Astrocyte (in vitro differentiated cells and primary cell): ENCODE results near the gene GRK6. TPM values are rescaled to one million over a fixed set of nuclear protein-coding genes. Genes with fewer than 3 reads are reported as not detected.

ENCODE experiments used
- DNase-seq: peaks from one replicate; pipeline ENCODE4 v3.0.0-alpha.2; 2010; ENCODE audit warnings: low read depth
- FAIRE-seq: peaks from 2 replicates; lab custom pipeline; 2011; peaks lifted over from hg19 to GRCh38; lab: Jason Lieb, UNC
- H2AFZ ChIP-seq: 2 replicates; pipeline ENCODE4 v1.6.0; 2012; ENCODE audit warnings: low read depth, low read length, inconsistent platforms
- H3K27ac ChIP-seq: 2 replicates; pipeline ENCODE4 v1.5.1; 2011; ENCODE audit warnings: low read depth, low read length, inconsistent platforms
- H3K27me3 ChIP-seq: 2 replicates; pipeline ENCODE4 v1.6.0; 2011; ENCODE audit warnings: low read length, inconsistent platforms; ENCODE audit not compliant: insufficient read depth
- H3K36me3 ChIP-seq: 2 replicates; pipeline ENCODE4 v1.5.1; 2011; ENCODE audit warnings: low read length, inconsistent platforms; ENCODE audit not compliant: insufficient read depth
- H3K4me1 ChIP-seq: 2 replicates; pipeline ENCODE4 v1.5.1; 2011; ENCODE audit warnings: low read length, inconsistent platforms; ENCODE audit not compliant: insufficient read depth
- H3K4me2 ChIP-seq: 2 replicates; pipeline ENCODE4 v1.6.0; 2012; ENCODE audit warnings: low read length, inconsistent platforms
- H3K4me3 ChIP-seq: 2 replicates; pipeline ENCODE4 v1.5.1; 2011; ENCODE audit warnings: low read depth, mild to moderate bottlenecking, low read length, inconsistent platforms; ENCODE audit not compliant: insufficient read depth
- H3K79me2 ChIP-seq: 2 replicates; pipeline ENCODE4 v1.6.0; 2012; ENCODE audit warnings: mild to moderate bottlenecking, low read length, inconsistent platforms; ENCODE audit not compliant: insufficient read depth
- H3K9ac ChIP-seq: 2 replicates; pipeline ENCODE4 v1.6.0; 2012; ENCODE audit warnings: mild to moderate bottlenecking, low read length, inconsistent platforms
- H3K9me3 ChIP-seq: 2 replicates; pipeline ENCODE4 v1.5.1; 2012; ENCODE audit warnings: low read depth, mild to moderate bottlenecking, low read length, inconsistent platforms; ENCODE audit not compliant: insufficient read depth
- H4K20me1 ChIP-seq: 2 replicates; pipeline ENCODE4 v1.6.0; 2012; ENCODE audit warnings: low read length, inconsistent platforms; ENCODE audit not compliant: insufficient read depth
- H3K27ac Mint-ChIP-seq: one replicate; pipeline ENCODE4 v1.8.0; 2021; ENCODE audit warnings: mild to moderate bottlenecking, mixed read lengths; ENCODE audit not compliant: unreplicated experiment
- H3K27me3 Mint-ChIP-seq: one replicate; pipeline ENCODE4 v1.8.0; 2021; ENCODE audit warnings: low read depth, mixed read lengths; ENCODE audit not compliant: unreplicated experiment
- H3K36me3 Mint-ChIP-seq: one replicate; pipeline ENCODE4 v1.8.0; 2021; ENCODE audit warnings: low read depth, mixed read lengths; ENCODE audit not compliant: unreplicated experiment
- H3K4me1 Mint-ChIP-seq: one replicate; pipeline ENCODE4 v1.8.0; 2021; ENCODE audit warnings: low read depth, mixed read lengths; ENCODE audit not compliant: unreplicated experiment
- H3K4me3 Mint-ChIP-seq: one replicate; pipeline ENCODE4 v1.8.0; 2021; ENCODE audit warnings: mild to moderate bottlenecking, moderate library complexity, mixed read lengths; ENCODE audit not compliant: unreplicated experiment
- H3K9me3 Mint-ChIP-seq: one replicate; pipeline ENCODE4 v1.8.0; 2021; ENCODE audit warnings: mild to moderate bottlenecking, mixed read lengths; ENCODE audit not compliant: unreplicated experiment
- EZH2 ChIP-seq: IDR thresholded peaks from 2 replicates; pipeline ENCODE4 v1.6.1; 2012; ENCODE audit warnings: mild to moderate bottlenecking, low read length, inconsistent platforms; ENCODE audit not compliant: insufficient read depth
- total RNA-seq: library from RNA; stranded (reverse); gene quantifications from 2 replicates; pipeline ENCODE4 v1.2.1, GENCODE V29; 2021
- TF ChIP-seq, protein P1 (sequence below): IDR thresholded peaks from 2 replicates; pipeline ENCODE4 v1.5.1; 2011; ENCODE audit warnings: low read depth, mild to moderate bottlenecking, inconsistent platforms, low read length, moderate library complexity; ENCODE audit not compliant: insufficient read depth

Gene GRK6
- total RNA-seq, 1 donor from 2014 or later: 25.9 TPM

DNA sequence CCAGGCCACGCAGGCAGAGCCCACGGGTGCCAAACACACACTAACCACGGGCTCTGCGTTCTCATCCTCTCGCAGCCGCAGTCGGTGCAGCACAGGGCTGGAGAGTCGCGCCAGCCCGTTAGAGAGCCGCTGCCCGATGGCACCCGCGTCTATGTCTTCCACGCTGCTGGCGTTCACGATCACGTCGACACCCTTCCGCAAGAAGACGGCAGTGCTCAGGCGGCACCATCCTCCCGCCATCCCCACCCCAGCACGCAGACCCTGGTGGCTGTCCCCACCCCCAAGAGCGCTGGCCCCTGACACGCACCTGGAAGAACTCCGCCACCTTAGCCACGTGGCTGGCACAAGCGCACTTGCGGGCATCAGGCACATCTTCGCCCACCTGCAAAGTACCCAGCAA, 41.0 kb downstream of the GRK6 start:
- Histone ChIP-seq H3K36me3 (peaks cover 41% of the 10 kb centered on the region), H4K20me1 (peaks cover 88% of the 10 kb centered on the region)
- H3K27ac Mint-ChIP-seq: no peak overlapping the region

DNA sequence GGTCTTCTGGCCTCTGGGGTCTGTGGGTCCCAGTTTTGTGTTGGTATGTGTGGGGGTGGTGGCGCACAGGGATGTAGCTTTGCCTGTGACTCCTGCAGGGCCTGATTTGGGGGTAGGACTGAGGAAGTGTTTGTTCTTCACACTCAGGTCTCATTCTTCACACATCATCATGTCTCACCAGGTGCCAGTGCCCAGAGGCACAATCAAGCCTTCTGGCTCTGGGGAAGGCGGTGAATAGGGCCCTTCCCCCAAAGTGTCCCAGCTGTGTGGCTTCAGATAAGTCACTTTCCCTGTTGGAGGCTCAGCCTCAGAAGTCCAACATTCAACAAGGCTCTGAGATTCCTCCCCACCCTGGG, 41.8 kb downstream of the GRK6 start:
- H3K36me3 ChIP-seq: peaks cover 40% of the 10 kb centered on the region

More for the DNA sequence above, 41.0 kb downstream of the GRK6 start:
- Histone ChIP-seq H3K4me3 (no peak overlapping the region), H3K4me1 (peaks cover 46% of the 10 kb centered on the region), H3K4me2 (no peak overlapping the region), H3K9me3 (no peaks in the 10 kb centered on the region), H3K27me3 (no peaks in the 10 kb centered on the region), H3K79me2 (peaks cover 82% of the 10 kb centered on the region), H2AFZ (no peak overlapping the region), H3K27ac (no peak overlapping the region), H3K9ac (no peak overlapping the region)
- peaks cover 33% of the 10 kb centered on the region for H3K36me3 Mint-ChIP-seq
- no peaks in the 10 kb centered on the region for H3K27me3 Mint-ChIP-seq
- no peak for DNase-seq
- peaks cover 35% of the 10 kb centered on the region for H3K4me1 Mint-ChIP-seq
- H3K9me3 Mint-ChIP-seq: no peaks in the 10 kb centered on the region
- no peak overlapping the region for H3K4me3 Mint-ChIP-seq
- FAIRE-seq: no peak
- TF ChIP-seq, protein P1, sequence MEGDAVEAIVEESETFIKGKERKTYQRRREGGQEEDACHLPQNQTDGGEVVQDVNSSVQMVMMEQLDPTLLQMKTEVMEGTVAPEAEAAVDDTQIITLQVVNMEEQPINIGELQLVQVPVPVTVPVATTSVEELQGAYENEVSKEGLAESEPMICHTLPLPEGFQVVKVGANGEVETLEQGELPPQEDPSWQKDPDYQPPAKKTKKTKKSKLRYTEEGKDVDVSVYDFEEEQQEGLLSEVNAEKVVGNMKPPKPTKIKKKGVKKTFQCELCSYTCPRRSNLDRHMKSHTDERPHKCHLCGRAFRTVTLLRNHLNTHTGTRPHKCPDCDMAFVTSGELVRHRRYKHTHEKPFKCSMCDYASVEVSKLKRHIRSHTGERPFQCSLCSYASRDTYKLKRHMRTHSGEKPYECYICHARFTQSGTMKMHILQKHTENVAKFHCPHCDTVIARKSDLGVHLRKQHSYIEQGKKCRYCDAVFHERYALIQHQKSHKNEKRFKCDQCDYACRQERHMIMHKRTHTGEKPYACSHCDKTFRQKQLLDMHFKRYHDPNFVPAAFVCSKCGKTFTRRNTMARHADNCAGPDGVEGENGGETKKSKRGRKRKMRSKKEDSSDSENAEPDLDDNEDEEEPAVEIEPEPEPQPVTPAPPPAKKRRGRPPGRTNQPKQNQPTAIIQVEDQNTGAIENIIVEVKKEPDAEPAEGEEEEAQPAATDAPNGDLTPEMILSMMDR: no peak
- TF ChIP-seq EZH2: no peak

More for the DNA sequence above, 41.8 kb downstream of the GRK6 start:
- Histone ChIP-seq H3K27ac (peak overlapping the region; percentile 81), H3K9ac (peak overlapping the region; percentile 94), H3K9me3 (no peaks in the 10 kb centered on the region), H3K27me3 (no peaks in the 10 kb centered on the region), H3K4me3 (no peak overlapping the region), H3K4me1 (peaks cover 46% of the 10 kb centered on the region), H4K20me1 (peaks cover 83% of the 10 kb centered on the region), H3K79me2 (peaks cover 82% of the 10 kb centered on the region), H3K4me2 (peak overlapping the region; percentile 99), H2AFZ (no peak overlapping the region)
- Mint-ChIP-seq H3K36me3 (peaks cover 30% of the 10 kb centered on the region), H3K4me1 (peaks cover 33% of the 10 kb centered on the region), H3K27ac (peak overlapping the region; percentile 96), H3K9me3 (no peaks in the 10 kb centered on the region), H3K27me3 (no peaks in the 10 kb centered on the region), H3K4me3 (peak overlapping the region; percentile 68)
- DNase-seq: no peak
- TF ChIP-seq EZH2: no peak
- TF ChIP-seq, protein P1: no peak
- FAIRE-seq: no peak
